A549 (cell line): ENCODE measurements around the gene KCNN3.

Source experiments
- MAX ChIP-seq: IDR thresholded peaks from 2 replicates; pipeline ENCODE4 v1.6.1; 2012
- POLR2A ChIP-seq: IDR thresholded peaks from 2 replicates; pipeline ENCODE4 v1.6.1; 2012; ENCODE audit warnings: mild to moderate bottlenecking, low read length

DNA sequence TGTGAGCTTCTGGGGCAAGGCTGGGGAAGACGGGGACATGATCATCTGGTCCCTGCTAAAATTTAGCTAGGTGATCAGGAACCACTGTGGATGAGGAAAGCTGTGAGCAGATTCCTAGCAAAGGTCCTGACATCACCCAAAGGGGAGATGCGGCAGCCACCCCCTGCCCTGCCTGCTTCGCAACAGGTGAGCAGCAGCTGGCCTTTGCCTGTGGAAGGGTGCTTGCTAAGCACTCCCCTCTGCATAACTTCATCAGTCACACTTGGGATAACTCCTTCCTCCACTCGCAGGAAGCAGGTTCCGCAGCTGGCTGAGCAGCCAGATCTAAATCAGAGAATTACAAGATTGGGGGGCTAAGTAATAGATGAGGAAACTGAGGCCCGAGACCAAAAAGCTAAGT, 51.2 kb downstream of the KCNN3 start:
- TF ChIP-seq POLR2A (no peak), MAX (no peak)
